ENCODE measurements around the gene LNX1.

DNA sequence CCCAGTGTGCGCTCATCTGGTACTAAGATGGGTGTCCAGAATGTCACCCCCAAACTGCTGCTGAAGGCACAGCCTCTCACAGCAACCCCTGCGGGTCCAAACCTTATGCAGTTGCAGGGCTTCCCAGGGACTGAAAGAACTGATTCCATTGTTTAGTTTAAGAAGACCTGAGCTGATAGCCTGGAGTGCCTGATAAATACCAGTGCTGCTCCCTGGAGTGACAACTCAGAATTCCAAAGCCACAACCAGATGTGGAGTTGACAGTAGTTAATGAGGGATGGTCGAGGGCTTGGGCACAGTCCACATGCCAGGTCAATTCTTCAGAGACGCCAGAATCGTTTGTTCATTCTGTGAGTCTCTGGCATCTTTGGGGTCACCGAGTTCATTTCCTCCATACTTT lies 71.2 kb downstream of the LNX1 start:
- TF ChIP-seq, protein P1, sequence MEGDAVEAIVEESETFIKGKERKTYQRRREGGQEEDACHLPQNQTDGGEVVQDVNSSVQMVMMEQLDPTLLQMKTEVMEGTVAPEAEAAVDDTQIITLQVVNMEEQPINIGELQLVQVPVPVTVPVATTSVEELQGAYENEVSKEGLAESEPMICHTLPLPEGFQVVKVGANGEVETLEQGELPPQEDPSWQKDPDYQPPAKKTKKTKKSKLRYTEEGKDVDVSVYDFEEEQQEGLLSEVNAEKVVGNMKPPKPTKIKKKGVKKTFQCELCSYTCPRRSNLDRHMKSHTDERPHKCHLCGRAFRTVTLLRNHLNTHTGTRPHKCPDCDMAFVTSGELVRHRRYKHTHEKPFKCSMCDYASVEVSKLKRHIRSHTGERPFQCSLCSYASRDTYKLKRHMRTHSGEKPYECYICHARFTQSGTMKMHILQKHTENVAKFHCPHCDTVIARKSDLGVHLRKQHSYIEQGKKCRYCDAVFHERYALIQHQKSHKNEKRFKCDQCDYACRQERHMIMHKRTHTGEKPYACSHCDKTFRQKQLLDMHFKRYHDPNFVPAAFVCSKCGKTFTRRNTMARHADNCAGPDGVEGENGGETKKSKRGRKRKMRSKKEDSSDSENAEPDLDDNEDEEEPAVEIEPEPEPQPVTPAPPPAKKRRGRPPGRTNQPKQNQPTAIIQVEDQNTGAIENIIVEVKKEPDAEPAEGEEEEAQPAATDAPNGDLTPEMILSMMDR (IDR thresholded peaks at IDR 0.05) = no peak
- no peak for TF ChIP-seq EZH2 (IDR thresholded peaks at IDR 0.05)
- no peak for TF ChIP-seq EZH2phosphoT487 (IDR thresholded peaks at IDR 0.05)

All from neural progenitor cell (in vitro differentiated cells).